GM23248 (cell line): ENCODE results near the gene MFAP3L.

Experiments
- EZH2 ChIP-seq: fragments of 200-600 bp; sonication (generic); IDR thresholded peaks from 2 replicates; pipeline ENCODE4 v1.6.1; 2018; ENCODE audit warnings: antibody characterized with exemption, mild to moderate bottlenecking; ENCODE audit not compliant: insufficient read depth, poor library complexity, severe bottlenecking
- EZH2phosphoT487 ChIP-seq: fragments of 200-600 bp; sonication (generic); IDR thresholded peaks from 2 replicates; pipeline ENCODE4 v1.6.1; 2018; ENCODE audit warnings: antibody characterized with exemption, moderate library complexity, mild to moderate bottlenecking, low read depth; ENCODE audit not compliant: insufficient read depth

DNA sequence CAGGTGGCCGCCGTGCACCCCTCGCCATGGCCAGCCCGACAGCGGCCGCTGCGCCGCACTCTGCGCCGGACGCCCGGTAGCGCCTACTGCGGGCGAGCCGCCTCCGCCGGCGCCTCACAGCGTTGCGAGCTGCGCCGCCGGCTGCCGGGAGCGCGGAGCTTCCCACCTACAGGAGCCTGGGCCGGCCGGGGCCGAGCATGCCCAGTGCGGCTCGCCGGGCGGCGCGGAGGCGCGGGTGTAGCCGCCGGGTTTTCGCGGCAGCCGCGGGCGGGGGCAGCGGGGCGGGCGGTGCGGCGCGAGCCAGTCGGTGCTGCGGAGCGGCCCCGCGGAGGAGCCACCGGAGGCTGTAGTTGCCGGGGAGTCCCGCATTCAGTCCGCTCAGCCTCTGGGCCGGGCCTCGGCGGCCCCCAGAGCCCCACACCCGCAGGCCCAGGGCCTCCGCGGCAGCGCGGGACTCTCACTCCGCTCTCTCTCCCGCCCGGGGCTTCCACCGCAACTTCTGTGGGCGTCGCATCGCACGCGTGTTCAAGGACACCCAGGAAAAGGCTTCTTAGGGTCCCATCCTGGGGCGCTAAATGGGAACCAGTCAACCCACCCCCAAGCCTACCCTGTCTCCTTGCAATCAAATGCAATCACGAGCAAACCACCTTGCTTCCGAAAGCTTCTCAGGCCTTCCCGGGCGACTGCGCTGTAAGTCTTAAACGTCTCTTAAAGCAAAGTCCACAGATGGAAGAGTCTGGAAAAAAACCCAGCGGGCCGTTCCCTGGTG is at the start of gene MFAP3L:
- TF ChIP-seq EZH2phosphoT487 = no peak
- no peak for TF ChIP-seq EZH2
